ENCODE data around the gene MESD. TPM values are rescaled to one million over a fixed set of nuclear protein-coding genes. Genes with fewer than 3 reads are reported as not detected.
A peak's percentile ranks its signal among the peaks of the same experiment; 100 is the strongest.

The MESD gene
- total RNA-seq, 6 experiments from 2014 or later, result 10.8 to 16.7 (median 14.6) TPM

DNA sequence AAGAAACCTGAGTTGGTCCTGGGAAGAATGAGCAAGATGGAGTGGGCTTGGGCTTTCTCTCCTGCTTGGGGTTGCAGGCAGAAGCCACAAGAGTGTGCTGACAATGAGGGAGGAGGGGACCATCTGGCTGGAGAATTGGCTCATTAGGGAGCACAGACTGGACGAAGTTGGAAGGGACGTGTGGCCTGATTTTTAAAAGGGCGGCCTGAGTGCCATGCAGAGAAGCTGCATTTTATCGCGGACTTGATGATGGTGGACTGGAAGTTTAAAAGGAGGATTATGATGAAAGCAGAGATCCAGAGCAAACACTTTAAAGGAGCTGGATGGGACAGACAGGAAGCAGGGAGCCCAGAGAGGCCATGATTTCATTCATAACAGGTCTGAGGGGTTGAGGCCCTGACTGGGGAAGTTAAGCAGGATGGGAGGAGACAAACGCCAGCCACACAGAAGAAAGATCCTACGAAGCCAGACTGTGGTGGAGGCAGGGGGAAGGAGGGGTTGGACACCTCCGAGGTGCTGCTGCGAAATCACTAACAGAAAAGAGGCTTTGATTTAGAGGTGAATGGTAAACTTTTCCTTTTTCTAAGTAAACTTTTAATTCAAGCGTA lies 34.8 kb upstream of the MESD start:
- H3K27ac ChIP-seq, result peak overlapping the region; percentile 37 to 61 (median 49)
- no peak for TF ChIP-seq POLR2A (IDR thresholded peaks at IDR 0.05)
- TF ChIP-seq, protein P1, sequence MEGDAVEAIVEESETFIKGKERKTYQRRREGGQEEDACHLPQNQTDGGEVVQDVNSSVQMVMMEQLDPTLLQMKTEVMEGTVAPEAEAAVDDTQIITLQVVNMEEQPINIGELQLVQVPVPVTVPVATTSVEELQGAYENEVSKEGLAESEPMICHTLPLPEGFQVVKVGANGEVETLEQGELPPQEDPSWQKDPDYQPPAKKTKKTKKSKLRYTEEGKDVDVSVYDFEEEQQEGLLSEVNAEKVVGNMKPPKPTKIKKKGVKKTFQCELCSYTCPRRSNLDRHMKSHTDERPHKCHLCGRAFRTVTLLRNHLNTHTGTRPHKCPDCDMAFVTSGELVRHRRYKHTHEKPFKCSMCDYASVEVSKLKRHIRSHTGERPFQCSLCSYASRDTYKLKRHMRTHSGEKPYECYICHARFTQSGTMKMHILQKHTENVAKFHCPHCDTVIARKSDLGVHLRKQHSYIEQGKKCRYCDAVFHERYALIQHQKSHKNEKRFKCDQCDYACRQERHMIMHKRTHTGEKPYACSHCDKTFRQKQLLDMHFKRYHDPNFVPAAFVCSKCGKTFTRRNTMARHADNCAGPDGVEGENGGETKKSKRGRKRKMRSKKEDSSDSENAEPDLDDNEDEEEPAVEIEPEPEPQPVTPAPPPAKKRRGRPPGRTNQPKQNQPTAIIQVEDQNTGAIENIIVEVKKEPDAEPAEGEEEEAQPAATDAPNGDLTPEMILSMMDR (IDR thresholded peaks at IDR 0.05), result no peak
- H3K4me3 ChIP-seq, result no peak overlapping the region
- WGBS (ENCODE audit: insufficient coverage, low coverage, low lambda C conversion rate, missing lambda C conversion rate), result 68% methylated on average over 9 of the region's 10 CpGs
- peaks cover 0 to 8% (median 2%) of the 10 kb centered on the region in 4 donors for H3K4me1 ChIP-seq
- H3K27me3 ChIP-seq, result no peaks in the 10 kb centered on the region
- no peaks in the 10 kb centered on the region for H3K9me3 ChIP-seq
- ATAC-seq, result peak; percentile 15 to 50 (median 26)
- DNase-seq, result no peak
- H3K36me3 ChIP-seq, result no peaks in the 10 kb centered on the region
- intact Hi-C loops (cut with DNase I), result no loop called here

DNA sequence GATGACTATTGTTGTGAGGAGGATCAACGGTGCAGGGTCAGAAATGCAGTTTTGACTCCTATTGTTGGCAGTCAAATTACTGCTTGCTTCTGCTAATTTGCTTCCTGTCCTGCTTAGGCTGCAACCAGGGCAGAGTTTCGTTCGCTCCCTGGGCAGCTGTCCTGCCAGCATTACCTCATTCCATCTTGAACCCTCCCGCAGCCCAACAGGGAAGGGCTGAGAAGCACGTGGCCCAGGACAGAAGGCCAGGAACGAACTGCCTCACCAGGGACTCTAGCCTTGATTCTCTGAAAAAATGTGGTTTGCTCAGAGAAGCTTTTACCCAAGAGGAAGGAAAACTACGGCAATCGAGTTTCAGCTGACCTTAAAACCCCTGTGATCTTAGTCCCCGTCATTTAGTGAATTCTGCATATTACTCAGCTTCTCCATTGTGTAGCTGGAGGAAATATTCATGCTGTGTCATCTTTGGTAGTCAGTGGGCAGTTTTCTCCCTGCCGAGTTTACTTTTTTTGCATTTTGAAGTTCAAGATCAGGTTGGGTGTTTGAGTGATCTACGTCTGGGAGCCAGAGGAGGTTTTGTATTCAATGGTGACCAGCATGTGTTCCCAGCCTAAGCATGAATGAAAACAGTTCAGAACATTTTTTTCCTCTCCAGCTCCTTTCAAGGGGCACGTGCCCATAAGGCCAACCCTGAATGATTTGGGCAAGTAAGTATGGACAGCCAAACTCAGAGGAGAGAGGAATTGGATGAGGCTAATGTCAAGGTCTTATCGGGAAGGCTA lies 34.1 kb upstream of the MESD start:
- WGBS (ENCODE audit: insufficient coverage, low coverage, low lambda C conversion rate, missing lambda C conversion rate), result 24% methylated on average over 13 of the region's 13 CpGs
- no peak overlapping the region for H3K4me3 ChIP-seq
- TF ChIP-seq, protein P1 (IDR thresholded peaks at IDR 0.05), result no peak
- no peak for TF ChIP-seq POLR2A (IDR thresholded peaks at IDR 0.05)

DNA sequence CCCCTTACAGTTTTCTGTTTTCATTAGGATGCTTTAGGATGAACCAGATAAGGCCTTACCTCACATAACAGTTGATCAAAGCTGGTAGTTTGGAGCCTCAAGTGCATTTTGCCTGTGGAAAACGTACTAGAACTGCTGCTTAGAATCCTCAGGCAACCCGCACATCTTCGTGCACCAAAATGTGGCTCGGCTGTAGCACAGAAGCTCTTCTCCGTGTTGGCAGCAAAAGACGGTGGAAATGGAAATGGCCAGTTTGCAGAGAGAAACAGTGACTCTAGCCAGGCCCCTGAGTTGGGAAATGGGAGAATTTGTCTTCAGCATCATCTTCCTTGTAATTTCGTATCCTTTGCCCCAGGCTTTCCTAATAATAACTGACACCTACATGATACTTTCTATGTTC lies 31.7 kb upstream of the MESD start:
- no peak for TF ChIP-seq POLR2A (IDR thresholded peaks at IDR 0.05)
- TF ChIP-seq, protein P1 (IDR thresholded peaks at IDR 0.05), result no peak
- Histone ChIP-seq H3K36me3 (no peaks in the 10 kb centered on the region), H3K4me1 (peaks cover 0 to 8% (median 2%) of the 10 kb centered on the region in 4 donors), H3K27ac (no peak overlapping the region), H3K9me3 (no peaks in the 10 kb centered on the region), H3K27me3 (no peaks in the 10 kb centered on the region), H3K4me3 (no peak overlapping the region)
- 100% methylated on average over 1 of the region's 7 CpGs for WGBS (ENCODE audit: insufficient coverage, low coverage, low lambda C conversion rate, missing lambda C conversion rate)
- DNase-seq (no peak), ATAC-seq (no peak)
- intact Hi-C loops (cut with DNase I), result no loop called here

More for the DNA sequence above, 34.1 kb upstream of the MESD start:
- Histone ChIP-seq H3K27me3 (no peaks in the 10 kb centered on the region), H3K4me1 (peaks cover 0 to 8% (median 2%) of the 10 kb centered on the region in 4 donors), H3K27ac (peak overlapping the region; percentile 37 to 61 (median 49)), H3K36me3 (no peaks in the 10 kb centered on the region), H3K9me3 (no peaks in the 10 kb centered on the region)
- DNase-seq, result peak; percentile 77 to 84 (median 79)
- intact Hi-C loops (cut with DNase I), result no loop called here
- ATAC-seq, result peak; percentile 90 to 93 (median 92)

DNA sequence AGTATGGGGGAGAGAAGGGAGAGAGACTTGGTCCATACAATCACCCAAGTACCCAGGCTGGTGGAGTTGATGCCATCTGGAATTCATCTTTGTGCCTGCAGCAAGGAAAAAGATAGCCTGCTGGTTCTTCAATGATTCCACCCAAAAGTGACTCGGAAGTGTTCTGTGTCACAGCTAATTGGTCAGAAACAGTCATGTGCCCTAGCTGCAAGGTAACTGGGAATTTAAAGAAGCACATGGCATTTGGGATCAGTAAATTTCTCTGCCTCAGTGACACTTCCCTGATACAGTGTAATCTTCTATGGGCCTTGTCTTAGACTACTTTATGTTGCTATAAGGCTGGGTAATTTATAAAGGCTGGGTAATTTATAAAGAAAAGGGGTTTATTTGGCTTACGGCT lies 28.6 kb upstream of the MESD start:
- WGBS (ENCODE audit: insufficient coverage, low coverage, low lambda C conversion rate, missing lambda C conversion rate), result 100% methylated on average over 2 of the region's 2 CpGs
- Histone ChIP-seq H3K4me1 (peaks cover 0 to 9% (median 3%) of the 10 kb centered on the region in 4 donors), H3K4me3 (no peak overlapping the region), H3K9me3 (no peaks in the 10 kb centered on the region), H3K36me3 (no peaks in the 10 kb centered on the region), H3K27me3 (no peaks in the 10 kb centered on the region), H3K27ac (no peak overlapping the region)
- no peak for ATAC-seq
- intact Hi-C loops (cut with DNase I), result no loop called here
- DNase-seq, result no peak
- TF ChIP-seq, protein P1 (IDR thresholded peaks at IDR 0.05), result no peak
- TF ChIP-seq POLR2A (IDR thresholded peaks at IDR 0.05), result no peak

Data from right lobe of liver (tissue), 6 donors.